Measurements from ENCODE around the gene SAMD11.
"Not testable (repeated sequence)": the region's sequence is repeated elsewhere in the genome, so short reads cannot be mapped to it uniquely, and the experiment has no call there.

SAMD11 gene

GRCh38 chr1:965526-966134 lies 41.9 kb downstream of the SAMD11 start:
- DNase-seq: no peak

GRCh38 chr1:966135-966703 lies 42.5 kb downstream of the SAMD11 start, which contains the start of gene PLEKHN1:
TSS of gene PLEKHN1 (plus strand) at chr1:966482. CDS start at chr1:966532, 50 bp downstream.
- no peak for DNase-seq

- no peak for DNase-seq
Observed at GRCh38 chr1:966704-967300, 43.1 kb downstream of the SAMD11 start.

GRCh38 chr1:967466-968343 lies 44.0 kb downstream of the SAMD11 start:
- DNase-seq: no peak

- no peak for DNase-seq
Observed at GRCh38 chr1:969260-969855, 45.6 kb downstream of the SAMD11 start.

- DNase-seq: no peak
Observed at GRCh38 chr1:970242-970972, 46.7 kb downstream of the SAMD11 start.

GRCh38 chr1:970973-971730 lies 47.4 kb downstream of the SAMD11 start:
- DNase-seq: no peak

GRCh38 chr1:971751-972506 lies 48.2 kb downstream of the SAMD11 start:
- no peak for DNase-seq

GRCh38 chr1:972726-973458 lies 49.2 kb downstream of the SAMD11 start:
- no peak for DNase-seq

GRCh38 chr1:973459-974292 lies 50.0 kb downstream of the SAMD11 start:
- no peak for DNase-seq

- no peak for DNase-seq
Observed at GRCh38 chr1:974293-974640, 50.5 kb downstream of the SAMD11 start.

GRCh38 chr1:974687-975328 lies 51.1 kb downstream of the SAMD11 start:
- no peak for DNase-seq

GRCh38 chr1:975365-975764 lies 51.6 kb downstream of the SAMD11 start:
- no peak for DNase-seq

GRCh38 chr1:975896-976683 lies 52.4 kb downstream of the SAMD11 start:
- peak; percentile 67 for DNase-seq

GRCh38 chr1:976791-977190 lies 53.1 kb downstream of the SAMD11 start:
- DNase-seq: not testable (repeated sequence)

GRCh38 chr1:978069-978834 lies 54.5 kb downstream of the SAMD11 start:
- no peak for DNase-seq
